OCI-LY7 (cell line): ENCODE measurements around the gene GPR149. TPM values are rescaled to one million over a fixed set of nuclear protein-coding genes. Genes with fewer than 3 reads are reported as not detected.

ENCODE experiments used
- BruUV-seq: library from RNA; stranded (reverse); fragments of 400-500 nt; replicated peaks from 2 replicates; lab custom pipeline; 2021; lab: Mats Ljungman, UMichigan
- CTCF ChIA-PET: fragments of 300-600 bp; sonication (Branson Sonifier 250); formaldehyde crosslinking; loops from one replicate; lab custom pipeline; 2022; ENCODE audit warnings: antibody characterized with exemption; ENCODE audit not compliant: unreplicated experiment; lab: Charles Lee
- POLR2A ChIA-PET: fragments of 300-600 bp; sonication (Branson Sonifier 250); formaldehyde crosslinking; loops from one replicate; lab custom pipeline; 2022; ENCODE audit warnings: antibody characterized with exemption; lab: Charles Lee
- DNase-seq: peaks from one replicate; pipeline ENCODE4 v3.0.0-alpha.2; 2015; ENCODE audit warnings: low spot score
- H2AFZ ChIP-seq: fragments of 200-600 bp; sonication (generic), shearing (Covaris generic); 2 replicates; pipeline ENCODE4 v1.6.1; 2014; ENCODE audit warnings: mild to moderate bottlenecking, antibody characterized with exemption, low read length, moderate library complexity
- H3K27ac ChIP-seq: fragments of 200-600 bp; sonication (generic); 2 replicates; pipeline ENCODE4 v1.5.1; 2014; ENCODE audit warnings: mixed run types, low read depth, mild to moderate bottlenecking, moderate library complexity, low read length, inconsistent platforms; ENCODE audit not compliant: poor library complexity, severe bottlenecking
- H3K36me3 ChIP-seq: fragments of 200-600 bp; sonication (generic); 2 replicates; pipeline ENCODE4 v1.6.1; 2014; ENCODE audit warnings: mild to moderate bottlenecking, antibody characterized with exemption, low read length, moderate library complexity, mixed read lengths; ENCODE audit not compliant: insufficient read depth
- H3K4me1 ChIP-seq: fragments of 200-600 bp; sonication (generic); 2 replicates; pipeline ENCODE4 v1.5.1; 2014; ENCODE audit warnings: mild to moderate bottlenecking, low read length; ENCODE audit not compliant: insufficient read depth, poor library complexity, severe bottlenecking
- H3K4me2 ChIP-seq: fragments of 200-600 bp; sonication (generic); 2 replicates; pipeline ENCODE4 v1.6.1; 2014; ENCODE audit warnings: mild to moderate bottlenecking, low read length
- H3K4me3 ChIP-seq: fragments of 200-600 bp; sonication (generic); 2 replicates; pipeline ENCODE4 v1.5.1; 2014; ENCODE audit warnings: mild to moderate bottlenecking, low read depth, low read length; ENCODE audit not compliant: poor library complexity, severe bottlenecking
- H3K79me2 ChIP-seq: fragments of 200-600 bp; sonication (generic); 2 replicates; pipeline ENCODE4 v1.6.1; 2016; ENCODE audit warnings: low read depth, mild to moderate bottlenecking, low read length, moderate library complexity, mixed read lengths; ENCODE audit not compliant: insufficient read depth
- H3K9me2 ChIP-seq: fragments of 200-600 bp; sonication (generic); 2 replicates; pipeline ENCODE4 v1.6.1; 2016; ENCODE audit warnings: mild to moderate bottlenecking, low read length, mixed read lengths; ENCODE audit not compliant: insufficient read depth
- H3K9me3 ChIP-seq: fragments of 200-600 bp; sonication (generic); 2 replicates; pipeline ENCODE4 v1.6.1; 2014; ENCODE audit warnings: mild to moderate bottlenecking, mixed run types, low read length, mixed read lengths
- H4K20me1 ChIP-seq: fragments of 200-600 bp; sonication (generic); 2 replicates; pipeline ENCODE4 v1.6.1; 2014; ENCODE audit warnings: mild to moderate bottlenecking, antibody characterized with exemption, low read length, moderate library complexity, mixed read lengths; ENCODE audit not compliant: insufficient read depth
- EZH2phosphoT487 ChIP-seq: fragments of 200-600 bp; sonication (generic); IDR thresholded peaks from 2 replicates; pipeline ENCODE4 v1.6.1; 2018; ENCODE audit warnings: low read depth, borderline replicate concordance, mild to moderate bottlenecking, mixed run types, antibody characterized with exemption, low read length, moderate library complexity, mixed read lengths
- intact Hi-C: fragments of 100-400 bp; cut with micrococcal nuclease; formaldehyde crosslinking; loops from one replicate; pipeline ENCODE4 v1.10.0; 2022; ENCODE audit not compliant: unreplicated experiment
- total RNA-seq, 2 experiments: library from RNA; depleted of rRNA in 1 of 2; stranded (reverse); fragments of >200 nt in 1 of 2; shearing (Covaris generic) in 1 of 2; gene quantifications; 2 replicates each; pipeline ENCODE4 v1.2.3, GENCODE V29; 2014 to 2022
- TF ChIP-seq, protein P1 (sequence below): fragments of 200-600 bp; sonication (generic); conservative IDR thresholded peaks from 2 replicates; pipeline ENCODE4 v1.5.1; 2014; ENCODE audit warnings: mild to moderate bottlenecking, antibody characterized with exemption, low read length, moderate library complexity, mixed read lengths

Gene GPR149
- total RNA-seq, 2 experiments from 2014 or later, result not detected

DNA sequence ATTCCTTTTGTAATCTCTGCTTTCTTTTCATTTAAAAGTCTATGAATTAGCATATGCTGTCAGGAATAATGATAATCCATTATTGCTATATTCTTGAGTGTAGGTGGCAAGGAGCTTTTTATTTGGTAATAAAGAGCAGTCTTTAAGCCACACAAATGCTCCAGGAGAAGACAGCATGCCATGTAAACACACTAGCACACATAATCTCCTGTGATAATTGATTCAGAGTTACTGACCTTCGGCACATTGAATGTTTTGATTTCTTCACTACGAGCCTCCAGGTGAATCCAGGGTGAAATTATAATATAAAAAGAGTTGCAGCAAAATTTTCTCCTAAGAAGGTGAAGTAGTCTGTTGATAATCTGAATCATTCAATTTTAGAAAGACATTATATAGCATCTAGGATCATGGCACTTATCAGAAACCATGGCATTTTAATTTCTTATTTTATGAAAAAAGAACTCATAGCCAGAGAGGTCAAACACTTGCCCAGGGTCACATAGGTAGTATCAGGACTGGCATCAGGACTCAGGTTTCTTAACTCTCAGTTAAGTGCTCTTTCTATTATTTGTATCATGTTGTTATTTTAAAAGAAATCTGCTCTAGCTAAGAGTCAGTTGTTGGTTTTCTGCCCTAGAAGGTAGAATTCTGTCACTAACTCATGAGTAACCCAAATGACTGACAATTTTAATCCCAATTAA lies 84.4 kb downstream of the GPR149 start:
- intact Hi-C loops, result loop anchor here (10.0 kb wide), 1 partner anchor 59 kb away; no protein-coding TSS in a partner anchor
- Histone ChIP-seq H2AFZ (no peak overlapping the region), H3K36me3 (no peaks in the 10 kb centered on the region), H3K4me1 (no peaks in the 10 kb centered on the region), H3K9me2 (no peaks in the 10 kb centered on the region), H4K20me1 (no peaks in the 10 kb centered on the region), H3K4me3 (no peak overlapping the region), H3K4me2 (no peak overlapping the region), H3K9me3 (no peaks in the 10 kb centered on the region), H3K79me2 (no peaks in the 10 kb centered on the region), H3K27ac (no peak overlapping the region)
- no TSS peak for BruUV-seq
- no peak for TF ChIP-seq EZH2phosphoT487
- TF ChIP-seq, protein P1, sequence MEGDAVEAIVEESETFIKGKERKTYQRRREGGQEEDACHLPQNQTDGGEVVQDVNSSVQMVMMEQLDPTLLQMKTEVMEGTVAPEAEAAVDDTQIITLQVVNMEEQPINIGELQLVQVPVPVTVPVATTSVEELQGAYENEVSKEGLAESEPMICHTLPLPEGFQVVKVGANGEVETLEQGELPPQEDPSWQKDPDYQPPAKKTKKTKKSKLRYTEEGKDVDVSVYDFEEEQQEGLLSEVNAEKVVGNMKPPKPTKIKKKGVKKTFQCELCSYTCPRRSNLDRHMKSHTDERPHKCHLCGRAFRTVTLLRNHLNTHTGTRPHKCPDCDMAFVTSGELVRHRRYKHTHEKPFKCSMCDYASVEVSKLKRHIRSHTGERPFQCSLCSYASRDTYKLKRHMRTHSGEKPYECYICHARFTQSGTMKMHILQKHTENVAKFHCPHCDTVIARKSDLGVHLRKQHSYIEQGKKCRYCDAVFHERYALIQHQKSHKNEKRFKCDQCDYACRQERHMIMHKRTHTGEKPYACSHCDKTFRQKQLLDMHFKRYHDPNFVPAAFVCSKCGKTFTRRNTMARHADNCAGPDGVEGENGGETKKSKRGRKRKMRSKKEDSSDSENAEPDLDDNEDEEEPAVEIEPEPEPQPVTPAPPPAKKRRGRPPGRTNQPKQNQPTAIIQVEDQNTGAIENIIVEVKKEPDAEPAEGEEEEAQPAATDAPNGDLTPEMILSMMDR, result no peak
- POLR2A ChIA-PET, result interaction anchor here (0.6 kb wide), 1 partner anchor 19 kb away, joined by 3 read pairs; no protein-coding TSS in a partner anchor
- no peak for DNase-seq
- CTCF ChIA-PET, result no interaction called here

DNA sequence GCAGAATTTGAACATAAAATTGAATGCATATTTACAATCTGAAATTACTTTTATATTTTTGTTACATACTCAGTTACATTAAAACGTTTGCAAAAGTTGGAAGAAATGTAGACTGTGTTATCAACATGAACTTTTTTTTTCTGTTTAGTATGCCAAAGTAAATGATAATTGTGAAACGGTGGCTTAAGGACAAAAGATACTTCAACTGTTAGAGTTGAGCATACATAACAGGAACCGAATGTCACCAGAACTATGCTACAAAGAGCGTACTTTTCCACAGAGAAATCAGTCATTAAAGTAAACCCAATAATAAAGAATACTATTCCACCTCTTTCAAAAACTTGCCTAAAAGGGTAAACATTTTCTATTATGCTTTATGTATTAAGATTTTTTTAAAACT lies 91.4 kb downstream of the GPR149 start:
- Histone ChIP-seq H4K20me1 (no peaks in the 10 kb centered on the region), H3K36me3 (no peaks in the 10 kb centered on the region), H3K4me2 (no peak overlapping the region), H3K9me2 (no peaks in the 10 kb centered on the region), H3K4me1 (no peaks in the 10 kb centered on the region), H3K27ac (no peak overlapping the region), H3K9me3 (no peaks in the 10 kb centered on the region), H2AFZ (no peak overlapping the region), H3K4me3 (no peak overlapping the region), H3K79me2 (no peaks in the 10 kb centered on the region)
- BruUV-seq, result no TSS peak
- DNase-seq, result no peak
- ChIA-PET POLR2A (no interaction called here), CTCF (no interaction called here)
- no peak for TF ChIP-seq EZH2phosphoT487
- TF ChIP-seq, protein P1, result no peak
- intact Hi-C loops, result loop anchor here (10.0 kb wide), 1 partner anchor 616 kb away; no protein-coding TSS in a partner anchor

DNA sequence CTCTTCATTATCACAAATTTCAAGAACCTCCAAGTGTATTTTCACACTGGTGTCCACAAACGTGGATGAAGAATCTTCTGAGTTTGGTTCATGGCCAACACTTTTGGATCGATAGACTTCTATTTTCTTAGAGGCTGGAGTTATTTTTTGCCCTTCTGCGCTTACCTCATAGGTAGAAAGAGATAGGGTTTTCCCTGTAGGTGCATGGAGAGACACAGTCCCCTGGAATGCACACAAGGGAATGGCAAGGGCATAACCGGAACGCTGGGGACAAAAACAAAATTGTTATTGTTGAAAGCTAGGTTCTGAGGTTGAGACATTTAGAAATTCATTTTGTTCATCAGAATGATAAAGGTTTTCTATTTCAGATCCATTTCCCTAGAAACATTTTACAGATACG lies 92.0 kb downstream of the GPR149 start:
- Histone ChIP-seq H3K4me2 (no peak overlapping the region), H3K4me1 (no peaks in the 10 kb centered on the region), H2AFZ (peak overlapping the region; percentile 24; the same call in 1 of the 2 replicates), H3K9me3 (no peaks in the 10 kb centered on the region), H3K9me2 (no peaks in the 10 kb centered on the region), H3K79me2 (no peaks in the 10 kb centered on the region), H3K36me3 (no peaks in the 10 kb centered on the region), H4K20me1 (no peaks in the 10 kb centered on the region), H3K4me3 (no peak overlapping the region), H3K27ac (no peak overlapping the region)
- TF ChIP-seq EZH2phosphoT487, result no peak
- TF ChIP-seq, protein P1, result no peak
- POLR2A ChIA-PET, result no interaction called here
- intact Hi-C loops, result loop anchor here (10.0 kb wide), 1 partner anchor 617 kb away; no protein-coding TSS in a partner anchor
- CTCF ChIA-PET, result no interaction called here
- no TSS peak for BruUV-seq
- DNase-seq, result no peak
